NCI-H345 treated with DMSO at 0.1 percent for 48 hours (cell line): ENCODE measurements around the gene FMN1.

Experiments used
- DNase-seq: peaks from one replicate; lab custom pipeline; 2025; ENCODE audit not compliant: unreplicated experiment; lab: John Stamatoyannopoulos, UW

FMN1 gene

GRCh38 chr15:33066584-33066983 is 127.9 kb downstream of the FMN1 start:
- DNase-seq, result no peak

- no peak for DNase-seq
Measured at GRCh38 chr15:33064878-33065277, 129.6 kb downstream of the FMN1 start.

GRCh38 chr15:33059184-33059583 is 135.3 kb downstream of the FMN1 start:
- no peak for DNase-seq

GRCh38 chr15:33057845-33058244 is 136.7 kb downstream of the FMN1 start:
- no peak for DNase-seq

GRCh38 chr15:33055962-33056361 is 138.6 kb downstream of the FMN1 start:
- DNase-seq, result no peak

GRCh38 chr15:33051528-33051927 is 143.0 kb downstream of the FMN1 start:
- DNase-seq, result no peak

- no peak for DNase-seq
Measured at GRCh38 chr15:33048255-33048654, 146.3 kb downstream of the FMN1 start.

- DNase-seq, result no peak
Measured at GRCh38 chr15:33047077-33047476, 147.4 kb downstream of the FMN1 start.

- no peak for DNase-seq
Measured at GRCh38 chr15:33046329-33046728, 148.2 kb downstream of the FMN1 start.

- DNase-seq, result no peak
Measured at GRCh38 chr15:33045066-33045810, 149.3 kb downstream of the FMN1 start.

GRCh38 chr15:33044598-33044997 is 149.9 kb downstream of the FMN1 start:
- no peak for DNase-seq

GRCh38 chr15:33043636-33044035 is 150.9 kb downstream of the FMN1 start:
- DNase-seq, result no peak

GRCh38 chr15:33040496-33040895 is 154.0 kb downstream of the FMN1 start:
- DNase-seq, result no peak

GRCh38 chr15:33034588-33034987 is 159.9 kb downstream of the FMN1 start:
- DNase-seq, result no peak

- no peak for DNase-seq
Measured at GRCh38 chr15:33032053-33032452, 162.5 kb downstream of the FMN1 start.

- DNase-seq, result no peak
Measured at GRCh38 chr15:33031324-33031821, 163.1 kb downstream of the FMN1 start.

GRCh38 chr15:33030315-33030714 is 164.2 kb downstream of the FMN1 start:
- no peak for DNase-seq

GRCh38 chr15:33029109-33029652 is 165.3 kb downstream of the FMN1 start:
- no peak for DNase-seq

- DNase-seq, result no peak
Measured at GRCh38 chr15:33028495-33028894, 166.0 kb downstream of the FMN1 start.

GRCh38 chr15:33027306-33028035 is 167.0 kb downstream of the FMN1 start:
- no peak for DNase-seq

- no peak for DNase-seq
Measured at GRCh38 chr15:33026614-33027013, 167.9 kb downstream of the FMN1 start.

- no peak for DNase-seq
Measured at GRCh38 chr15:33022629-33023028, 171.9 kb downstream of the FMN1 start.
